Neural cell (in vitro differentiated cells): ENCODE measurements around the gene GNAQ. TPM values are rescaled to one million over a fixed set of nuclear protein-coding genes. Genes with fewer than 3 reads are reported as not detected.

Source experiments
- H2AFZ ChIP-seq: fragments of 200-600, 300-800 bp; sonication (generic), shearing (Covaris generic); 2 replicates; pipeline ENCODE4 v1.6.0; 2014; ENCODE audit warnings: low read depth, mild to moderate bottlenecking, antibody characterized with exemption, low read length, moderate library complexity
- H3F3A ChIP-seq: fragments of 200-600 bp; shearing (Covaris generic); 2 replicates; pipeline ENCODE4 v1.6.1; 2016; ENCODE audit warnings: mild to moderate bottlenecking, moderate library complexity, mixed read lengths, antibody characterized with exemption, low read length; ENCODE audit not compliant: insufficient read depth, poor library complexity, severe bottlenecking
- H3K27ac ChIP-seq: fragments of 200-600, 300-800 bp; sonication (generic), shearing (Covaris generic); 2 replicates; pipeline ENCODE4 v1.5.1; 2014; ENCODE audit warnings: mild to moderate bottlenecking, low read length, moderate library complexity
- H3K27me3 ChIP-seq: fragments of 300-800, 200-600 bp; sonication (generic), shearing (Covaris generic); 2 replicates; pipeline ENCODE4 v1.6.0; 2014; ENCODE audit warnings: mild to moderate bottlenecking, low read depth, low read length, moderate library complexity; ENCODE audit not compliant: insufficient read depth
- H3K36me3 ChIP-seq: fragments of 300-800, 200-600 bp; sonication (generic), shearing (Covaris generic); 2 replicates; pipeline ENCODE4 v1.5.1; 2014; ENCODE audit warnings: mild to moderate bottlenecking, antibody characterized with exemption, low read length, moderate library complexity; ENCODE audit not compliant: insufficient read depth
- H3K4me2 ChIP-seq: fragments of 300-800, 200-600 bp; sonication (generic), shearing (Covaris generic); 2 replicates; pipeline ENCODE4 v1.6.0; 2014; ENCODE audit warnings: mild to moderate bottlenecking, low read length
- H3K4me3 ChIP-seq: fragments of 300-800, 200-600 bp; sonication (generic), shearing (Covaris generic); 2 replicates; pipeline ENCODE4 v1.5.1; 2014; ENCODE audit warnings: mild to moderate bottlenecking, low read length, moderate library complexity
- H3K79me2 ChIP-seq: fragments of 200-600 bp; shearing (Covaris generic); replicated peaks from 2 replicates; pipeline ENCODE4 v1.6.0; 2014; ENCODE audit warnings: mild to moderate bottlenecking, low read length, moderate library complexity; ENCODE audit not compliant: insufficient read depth
- H3K9ac ChIP-seq: fragments of 300-800, 200-600 bp; sonication (generic), shearing (Covaris generic); 2 replicates; pipeline ENCODE4 v1.6.1; 2016; ENCODE audit warnings: mild to moderate bottlenecking, low read length, mixed read lengths
- H3K9me2 ChIP-seq: fragments of 200-600 bp; shearing (Covaris generic); 2 replicates; pipeline ENCODE4 v1.6.1; 2016; ENCODE audit warnings: mild to moderate bottlenecking, low read length, mixed read lengths; ENCODE audit not compliant: insufficient read depth
- H3K9me3 ChIP-seq: fragments of 200-600, 300-800 bp; sonication (generic), shearing (Covaris generic); 2 replicates; pipeline ENCODE4 v1.6.1; 2016; ENCODE audit warnings: mild to moderate bottlenecking, mixed run types, low read length, moderate library complexity, mixed read lengths
- H4K20me1 ChIP-seq: fragments of 200-600 bp; shearing (Covaris generic); 2 replicates; pipeline ENCODE4 v1.6.1; 2016; ENCODE audit warnings: mild to moderate bottlenecking, mixed run types; ENCODE audit not compliant: insufficient read depth
- CTCF ChIP-seq: fragments of 450-650 bp; IDR thresholded peaks from 2 replicates; pipeline ENCODE4 v1.5.1; 2014; ENCODE audit warnings: antibody characterized with exemption, mild to moderate bottlenecking, moderate library complexity; ENCODE audit not compliant: poor library complexity, severe bottlenecking
- EP300 ChIP-seq: fragments of 450-650 bp; conservative IDR thresholded peaks from 2 replicates; pipeline ENCODE4 v1.6.1; 2014; ENCODE audit warnings: antibody characterized with exemption, mild to moderate bottlenecking, moderate library complexity; ENCODE audit not compliant: poor library complexity, severe bottlenecking
- EZH2 ChIP-seq: fragments of 200-600, 300-800 bp; shearing (Covaris generic), sonication (generic); IDR thresholded peaks from 2 replicates; pipeline ENCODE4 v1.6.1; 2014; ENCODE audit warnings: antibody characterized with exemption, low read length, borderline replicate concordance, mild to moderate bottlenecking; ENCODE audit not compliant: insufficient read depth, poor library complexity, severe bottlenecking
- MXI1 ChIP-seq: fragments of 450-650 bp; conservative IDR thresholded peaks from 2 replicates; pipeline ENCODE4 v1.6.1; 2014; ENCODE audit warnings: antibody characterized with exemption, mild to moderate bottlenecking; ENCODE audit not compliant: poor library complexity, severe bottlenecking
- POLR2AphosphoS5 ChIP-seq: IDR thresholded peaks from 2 replicates; pipeline ENCODE4 v1.6.1; 2012
- RAD21 ChIP-seq: fragments of 450-650 bp; conservative IDR thresholded peaks from 2 replicates; pipeline ENCODE4 v1.6.1; 2014; ENCODE audit warnings: antibody characterized with exemption, mild to moderate bottlenecking, moderate library complexity
- REST ChIP-seq: IDR thresholded peaks from 2 replicates; pipeline ENCODE4 v1.6.1; 2012; ENCODE audit warnings: borderline replicate concordance
- SMC3 ChIP-seq: fragments of 450-650 bp; conservative IDR thresholded peaks from 2 replicates; pipeline ENCODE4 v1.6.1; 2014; ENCODE audit warnings: antibody characterized with exemption, mild to moderate bottlenecking, moderate library complexity; ENCODE audit not compliant: poor library complexity
- TAF1 ChIP-seq: IDR thresholded peaks from 2 replicates; pipeline ENCODE4 v1.6.1; 2012; ENCODE audit warnings: low read depth
- polyA plus RNA-seq: library from polyadenylated mRNA; depleted of rRNA; stranded (reverse); fragments of >200 nt; gene quantifications from 2 replicates; pipeline ENCODE4 v1.2.3, GENCODE V29; 2014

Gene GNAQ
- polyA plus RNA-seq, 1 donor from 2014 or later = 86.7 TPM

DNA sequence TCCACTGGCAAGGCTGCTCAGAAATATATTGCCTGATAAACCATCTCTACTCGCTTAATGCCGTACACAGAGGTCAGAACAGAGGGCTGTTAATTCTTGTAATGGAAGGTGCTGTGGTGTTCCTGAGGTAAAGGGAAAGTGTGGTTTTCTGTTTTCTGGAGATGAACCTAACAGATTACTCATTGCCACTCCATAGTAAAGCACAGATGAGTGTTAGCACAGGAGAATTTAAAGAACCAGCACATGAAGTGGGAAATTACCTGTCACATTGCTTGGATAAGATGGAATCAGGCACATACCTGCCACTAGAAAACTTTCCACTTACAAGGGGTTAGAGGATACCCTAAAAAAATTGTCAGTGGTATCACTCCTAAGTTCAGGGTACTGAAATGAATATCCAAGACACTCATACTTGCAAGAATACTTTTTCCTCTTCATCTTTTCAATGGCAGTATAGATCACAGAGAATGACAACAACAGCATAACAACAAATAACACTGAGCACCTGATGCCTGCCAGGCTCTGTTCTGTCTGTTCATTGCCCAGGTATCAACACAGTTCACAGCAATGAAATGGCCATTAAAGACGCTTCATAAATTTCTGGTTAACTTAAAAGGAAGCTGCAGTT, 230.6 kb downstream of the GNAQ start:
- no peak overlapping the region for H3K4me2 ChIP-seq
- H3K27me3 ChIP-seq = no peaks in the 10 kb centered on the region
- H3K27ac ChIP-seq = no peak overlapping the region
- no peak overlapping the region for H2AFZ ChIP-seq
- TF ChIP-seq EP300 = no peak
- TF ChIP-seq CTCF = no peak
- TF ChIP-seq MXI1 = no peak
- TF ChIP-seq POLR2AphosphoS5 = no peak
- TF ChIP-seq TAF1 = no peak
- no peak for TF ChIP-seq SMC3
- TF ChIP-seq EZH2 = no peak
- TF ChIP-seq RAD21 = no peak
- TF ChIP-seq REST = no peak
- no peak overlapping the region for H3K4me3 ChIP-seq
- H4K20me1 ChIP-seq = no peaks in the 10 kb centered on the region
- H3K36me3 ChIP-seq = no peaks in the 10 kb centered on the region
- H3K79me2 ChIP-seq = peaks cover 17% of the 10 kb centered on the region
- H3K9me2 ChIP-seq = no peaks in the 10 kb centered on the region
- no peaks in the 10 kb centered on the region for H3K9me3 ChIP-seq
- no peak overlapping the region for H3K9ac ChIP-seq
- no peaks in the 10 kb centered on the region for H3F3A ChIP-seq

DNA sequence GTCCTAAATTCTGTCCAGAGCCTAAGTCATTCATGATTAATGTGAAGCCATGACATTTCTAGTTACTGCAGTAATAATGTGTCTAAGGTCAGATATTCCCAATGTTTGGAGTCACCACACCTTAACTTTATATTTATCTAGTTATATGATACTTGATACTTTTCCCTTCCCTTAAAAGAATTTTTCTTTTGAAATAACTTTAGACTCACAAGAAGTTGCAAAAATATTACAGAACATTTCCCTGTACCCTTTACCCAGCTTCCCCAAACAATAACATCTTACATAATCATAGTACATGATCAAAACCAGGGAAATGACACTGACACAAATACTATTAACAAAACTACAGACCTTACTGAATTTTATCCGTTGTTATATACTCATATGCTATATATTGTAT, 233.5 kb downstream of the GNAQ start:
- Histone ChIP-seq H2AFZ (no peak overlapping the region), H3F3A (no peaks in the 10 kb centered on the region), H3K79me2 (peaks cover 10% of the 10 kb centered on the region), H3K4me2 (no peak overlapping the region), H3K4me3 (no peak overlapping the region), H4K20me1 (no peaks in the 10 kb centered on the region), H3K36me3 (no peaks in the 10 kb centered on the region), H3K9me3 (no peaks in the 10 kb centered on the region), H3K9ac (no peak overlapping the region), H3K27me3 (no peaks in the 10 kb centered on the region), H3K27ac (no peak overlapping the region), H3K9me2 (no peaks in the 10 kb centered on the region)
- TF ChIP-seq RAD21 (no peak), CTCF (no peak), REST (no peak), EP300 (no peak), EZH2 (no peak), MXI1 (no peak), POLR2AphosphoS5 (no peak), SMC3 (no peak), TAF1 (no peak)
